ENCODE results near the gene ZCCHC8.

DNA sequence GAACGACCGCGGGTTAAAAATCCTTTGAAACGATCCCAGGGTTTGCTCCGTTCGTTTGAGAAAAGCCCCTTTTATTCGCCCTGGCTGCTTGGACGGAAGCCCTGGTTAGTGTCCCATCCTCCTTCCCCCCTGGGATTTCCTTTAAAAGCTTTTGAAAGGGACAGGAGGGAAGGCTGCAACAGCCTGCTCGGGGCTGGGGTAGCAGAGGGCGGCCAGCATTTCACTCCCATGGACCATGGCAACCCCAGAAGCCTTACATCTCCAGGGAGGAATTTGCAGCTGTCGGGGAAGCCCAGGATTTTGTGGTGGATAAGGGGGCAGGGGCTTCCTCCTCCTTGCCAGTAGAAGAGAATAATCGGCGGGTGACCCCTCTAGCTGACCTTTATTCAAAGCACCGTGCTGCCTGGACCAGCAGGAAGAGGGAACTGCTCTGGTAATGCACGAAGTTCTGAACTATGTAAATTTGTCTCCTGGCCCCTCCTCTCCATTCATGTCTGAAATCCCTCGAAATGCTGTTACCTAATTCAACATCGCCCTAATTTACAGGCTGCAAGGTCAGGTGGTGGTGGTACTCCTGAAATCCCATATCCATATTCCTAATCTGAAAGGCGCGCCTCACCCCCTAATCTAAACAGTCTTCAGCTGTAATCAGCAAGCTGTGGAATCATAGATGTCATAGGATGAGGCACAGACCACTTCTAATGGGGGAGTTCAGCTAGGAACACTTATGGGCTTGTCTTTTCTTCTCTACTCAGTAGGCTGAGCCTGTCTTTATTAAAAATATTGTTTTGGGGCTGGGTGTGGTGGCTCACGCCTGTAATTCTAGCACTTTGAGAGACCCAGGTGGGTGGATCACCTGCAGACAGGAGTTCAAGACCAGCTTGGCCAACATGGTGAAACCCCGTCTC is 77.2 kb downstream of the ZCCHC8 start:
- TF ChIP-seq, protein P1, sequence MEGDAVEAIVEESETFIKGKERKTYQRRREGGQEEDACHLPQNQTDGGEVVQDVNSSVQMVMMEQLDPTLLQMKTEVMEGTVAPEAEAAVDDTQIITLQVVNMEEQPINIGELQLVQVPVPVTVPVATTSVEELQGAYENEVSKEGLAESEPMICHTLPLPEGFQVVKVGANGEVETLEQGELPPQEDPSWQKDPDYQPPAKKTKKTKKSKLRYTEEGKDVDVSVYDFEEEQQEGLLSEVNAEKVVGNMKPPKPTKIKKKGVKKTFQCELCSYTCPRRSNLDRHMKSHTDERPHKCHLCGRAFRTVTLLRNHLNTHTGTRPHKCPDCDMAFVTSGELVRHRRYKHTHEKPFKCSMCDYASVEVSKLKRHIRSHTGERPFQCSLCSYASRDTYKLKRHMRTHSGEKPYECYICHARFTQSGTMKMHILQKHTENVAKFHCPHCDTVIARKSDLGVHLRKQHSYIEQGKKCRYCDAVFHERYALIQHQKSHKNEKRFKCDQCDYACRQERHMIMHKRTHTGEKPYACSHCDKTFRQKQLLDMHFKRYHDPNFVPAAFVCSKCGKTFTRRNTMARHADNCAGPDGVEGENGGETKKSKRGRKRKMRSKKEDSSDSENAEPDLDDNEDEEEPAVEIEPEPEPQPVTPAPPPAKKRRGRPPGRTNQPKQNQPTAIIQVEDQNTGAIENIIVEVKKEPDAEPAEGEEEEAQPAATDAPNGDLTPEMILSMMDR (optimal IDR thresholded peaks at IDR 0.05 in 1 of 3, IDR thresholded peaks at IDR 0.05 in 1 of 3, conservative IDR thresholded peaks at IDR 0.05 in 1 of 3; ENCODE audit: extremely low read depth in 1 of 3, insufficient read depth in 2 of 3, low read length in 3 of 3) = no peak
- TF ChIP-seq EZH2 (IDR thresholded peaks at IDR 0.05; ENCODE audit: low read length) = no peak
